Uterus (tissue), 4 donors: ENCODE measurements around the gene SLC16A12. TPM values are rescaled to one million over a fixed set of nuclear protein-coding genes. Genes with fewer than 3 reads are reported as not detected.

Experiments used
- DNase-seq, 2 donors: peaks; one replicate each; pipeline ENCODE4 v3.0.0-alpha.2; 2019 to 2020
- H3K27ac ChIP-seq, 2 donors: fragments of 200-600 bp; sonication (generic); 1 replicate in 1 of 2; 2 replicates in 1 of 2; pipeline ENCODE4 v1.5.1; 2016 to 2018
- H3K27me3 ChIP-seq, 2 donors: fragments of 200-600 bp; sonication (generic); one replicate each; pipeline ENCODE4 v1.5.1; 2018 to 2019; ENCODE audit warnings: control low read depth in 1 of 2
- H3K36me3 ChIP-seq, 2 donors: fragments of 200-600 bp; sonication (generic); one replicate each; pipeline ENCODE4 v1.5.1; 2019; ENCODE audit warnings: control low read depth in 1 of 2
- H3K4me1 ChIP-seq, 2 donors: fragments of 200-600 bp; sonication (generic); one replicate each; pipeline ENCODE4 v1.5.1; 2018 to 2019; ENCODE audit warnings: control low read depth in 1 of 2
- H3K4me3 ChIP-seq, 2 donors: fragments of 200-600 bp; sonication (generic); 1 replicate in 1 of 2; 2 replicates in 1 of 2; pipeline ENCODE4 v1.5.1; 2018 to 2019; ENCODE audit warnings: mild to moderate bottlenecking in 1 of 2
- H3K9me3 ChIP-seq, 2 donors: fragments of 200-600 bp; sonication (generic); one replicate each; pipeline ENCODE4 v1.5.1; 2019; ENCODE audit warnings: control low read depth in 1 of 2
- CTCF ChIP-seq, 4 experiments: fragments of 200-600 bp in 2 of 4; fragments of 450-650 bp in 2 of 4; sonication (generic) in 2 of 4; IDR thresholded peaks; one replicate each; pipeline ENCODE4 v1.5.1; 2016 to 2019; ENCODE audit warnings: antibody characterized with exemption in 4 of 4, mild to moderate bottlenecking in 2 of 4, moderate library complexity in 1 of 4
- POLR2A ChIP-seq, 2 donors: fragments of 450-650 bp; IDR thresholded peaks; one replicate each; pipeline ENCODE4 v1.6.1; 2016; ENCODE audit warnings: antibody characterized with exemption in 2 of 2, mild to moderate bottlenecking in 1 of 2, moderate library complexity in 1 of 2
- intact Hi-C: fragments of 100-400 bp; cut with DNase I; formaldehyde crosslinking; loops from one replicate; pipeline ENCODE4 v1.15.1; 2023; ENCODE audit warnings: low total_unique reads
- total RNA-seq, 4 donors: library from RNA; depleted of rRNA in 3 of 4; stranded (reverse); fragments of >200 nt in 3 of 4; gene quantifications; one replicate each; pipeline versions ENCODE4 v1.1.0 to v1.2.4, GENCODE V29; 2014 to 2023
- donor health status: DM: yes; HTN: yes; CAD: no.

SLC16A12 gene
- total RNA-seq, 4 donors from 2014 or later = 0.26 to 7.4 (median 0.51) TPM

DNA sequence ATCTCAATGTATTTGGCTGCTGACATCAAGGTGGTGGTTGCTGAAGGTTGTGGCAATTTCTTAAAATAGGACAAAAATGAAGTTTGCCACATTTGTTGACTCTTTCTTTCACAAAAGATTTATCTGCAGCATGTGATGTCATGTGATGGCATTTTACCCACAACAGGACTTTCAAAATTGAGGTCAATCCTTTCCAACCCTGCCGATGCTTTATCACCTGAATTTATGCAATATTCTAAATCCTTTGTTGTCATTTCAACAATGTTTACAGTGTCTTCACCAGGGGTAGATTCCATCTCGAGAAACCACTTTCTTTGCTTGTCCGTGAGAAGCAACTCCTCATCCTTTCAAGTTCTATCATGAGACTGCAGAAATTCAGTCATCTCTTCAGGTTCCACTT lies 40.6 kb upstream of the SLC16A12 start:
- Histone ChIP-seq H3K27me3 (no peaks in the 10 kb centered on the region), H3K4me3 (no peak overlapping the region), H3K36me3 (no peaks in the 10 kb centered on the region), H3K9me3 (no peaks in the 10 kb centered on the region), H3K27ac (no peak overlapping the region), H3K4me1 (no peaks in the 10 kb centered on the region)
- TF ChIP-seq POLR2A (IDR thresholded peaks at IDR 0.05) (no peak), CTCF (IDR thresholded peaks at IDR 0.05) (no peak)
- intact Hi-C loops = no loop called here
- DNase-seq = no peak

DNA sequence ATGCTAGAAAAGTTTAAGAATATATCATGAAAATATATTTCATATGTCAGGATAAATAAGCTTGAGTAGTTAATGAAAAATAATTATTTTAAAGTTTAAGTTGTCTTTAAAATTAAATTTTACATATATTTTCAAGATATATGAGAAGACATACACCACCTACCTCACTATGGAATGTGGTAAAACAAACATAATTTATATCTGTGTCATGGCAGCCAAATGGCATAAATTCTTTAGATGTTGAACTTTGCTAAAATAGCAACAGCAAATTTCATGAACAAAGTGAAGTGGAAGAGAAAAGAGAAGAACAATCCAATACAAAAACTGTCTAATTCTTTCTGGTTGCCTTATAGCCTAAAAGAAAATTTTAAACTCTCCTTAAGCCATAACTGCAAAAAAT lies 39.6 kb upstream of the SLC16A12 start:
- Histone ChIP-seq H3K27ac (no peak overlapping the region), H3K9me3 (no peaks in the 10 kb centered on the region), H3K36me3 (no peaks in the 10 kb centered on the region), H3K27me3 (no peaks in the 10 kb centered on the region), H3K4me1 (no peaks in the 10 kb centered on the region), H3K4me3 (no peak overlapping the region)
- intact Hi-C loops = no loop called here
- DNase-seq = no peak
- TF ChIP-seq POLR2A (IDR thresholded peaks at IDR 0.05) = no peak
- TF ChIP-seq CTCF (IDR thresholded peaks at IDR 0.05) = no peak

GRCh38 chr10:89574368-89574767 lies 39.0 kb upstream of the SLC16A12 start:
- TF ChIP-seq CTCF (IDR thresholded peaks at IDR 0.05) (no peak), POLR2A (IDR thresholded peaks at IDR 0.05) (no peak)
- intact Hi-C loops = no loop called here

DNA sequence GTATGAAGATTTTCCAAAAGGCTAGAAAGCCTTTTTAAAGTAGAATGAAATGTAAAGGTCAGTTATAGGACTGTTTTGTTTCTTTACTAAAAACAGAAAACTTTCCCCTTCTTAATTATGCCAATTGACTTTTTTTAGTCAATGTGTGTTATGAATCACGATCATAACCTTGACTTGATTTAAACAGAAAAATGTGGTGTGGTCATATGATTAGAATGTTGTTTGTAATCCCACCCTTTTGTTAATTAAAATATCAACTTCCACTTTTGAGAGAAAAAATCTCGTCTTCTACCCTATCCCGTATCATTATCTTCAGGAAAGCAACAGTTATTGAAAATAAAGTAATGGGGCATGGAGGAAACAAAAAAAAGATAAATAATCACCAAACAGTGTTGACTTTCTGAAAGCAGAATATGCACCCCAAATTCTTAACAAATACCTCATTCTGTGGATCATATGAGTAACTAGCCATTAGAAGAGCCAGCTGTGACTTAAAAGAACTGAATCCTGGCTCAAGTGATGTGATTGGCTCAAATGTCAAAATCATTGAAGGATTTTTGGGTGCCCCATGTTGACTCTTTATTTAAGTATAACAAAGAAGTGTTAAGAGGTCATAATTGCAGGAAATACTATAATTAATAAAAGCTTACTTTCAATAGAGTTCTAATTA lies 32.3 kb upstream of the SLC16A12 start:
- no peak for TF ChIP-seq CTCF (IDR thresholded peaks at IDR 0.05)
- TF ChIP-seq POLR2A (IDR thresholded peaks at IDR 0.05) = no peak
- no peak overlapping the region for H3K4me3 ChIP-seq
- no peak overlapping the region for H3K27ac ChIP-seq
- H3K27me3 ChIP-seq = no peaks in the 10 kb centered on the region
- DNase-seq = no peak
- intact Hi-C loops = no loop called here
- no peaks in the 10 kb centered on the region for H3K4me1 ChIP-seq
- H3K36me3 ChIP-seq = no peaks in the 10 kb centered on the region
- no peaks in the 10 kb centered on the region for H3K9me3 ChIP-seq

More at GRCh38 chr10:89574368-89574767, 39.0 kb upstream of the SLC16A12 start:
- no peaks in the 10 kb centered on the region for H3K9me3 ChIP-seq
- no peak overlapping the region for H3K4me3 ChIP-seq
- H3K27me3 ChIP-seq = no peaks in the 10 kb centered on the region
- no peak for DNase-seq
- no peaks in the 10 kb centered on the region for H3K36me3 ChIP-seq
- no peak overlapping the region for H3K27ac ChIP-seq
- no peaks in the 10 kb centered on the region for H3K4me1 ChIP-seq

DNA sequence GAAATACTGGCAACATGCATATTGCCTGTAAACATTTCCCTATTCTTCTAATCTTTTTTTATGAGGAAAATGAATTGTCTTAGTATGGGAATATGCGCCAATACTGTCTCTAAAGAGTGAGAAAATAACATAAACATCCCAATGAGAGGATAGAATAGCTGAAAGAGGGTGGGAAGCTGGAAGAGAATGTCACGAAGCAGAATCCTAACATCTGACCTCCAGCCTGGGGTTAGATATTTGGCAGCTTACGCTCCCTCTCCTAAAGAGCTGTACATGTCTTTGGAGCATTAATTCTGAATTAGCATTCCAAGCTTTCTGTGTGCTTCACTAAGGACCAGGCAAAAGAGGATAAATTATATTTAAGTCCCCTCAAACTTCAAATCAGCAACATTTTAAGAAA lies 31.6 kb upstream of the SLC16A12 start:
- intact Hi-C loops = no loop called here
- Histone ChIP-seq H3K27me3 (no peaks in the 10 kb centered on the region), H3K9me3 (no peaks in the 10 kb centered on the region), H3K36me3 (no peaks in the 10 kb centered on the region), H3K27ac (no peak overlapping the region), H3K4me3 (no peak overlapping the region), H3K4me1 (no peaks in the 10 kb centered on the region)
- DNase-seq = no peak
- TF ChIP-seq CTCF (IDR thresholded peaks at IDR 0.05) (no peak), POLR2A (IDR thresholded peaks at IDR 0.05) (no peak)
